Dermis blood vessel endothelial cell (primary cell): Measurements from ENCODE around the gene PCDHGA8. TPM values are rescaled to one million over a fixed set of nuclear protein-coding genes. Genes with fewer than 3 reads are reported as not detected.
A peak's percentile ranks its signal among the peaks of the same experiment; 100 is the strongest.
"Not testable (repeated sequence)": the region's sequence is repeated elsewhere in the genome, so short reads cannot be mapped to it uniquely, and the experiment has no call there.

Experiments
- DNase-seq: peaks from one replicate; pipeline ENCODE4 v3.0.0; 2010
- total RNA-seq: library from RNA; depleted of rRNA; stranded (reverse); fragments of >200 nt; gene quantifications from 2 replicates; pipeline ENCODE4 v1.2.3, GENCODE V29; 2014

The PCDHGA8 gene
- total RNA-seq, 1 donor from 2014 or later, result 1.4 TPM

GRCh38 chr5:141403387-141403786 lies 11.0 kb downstream of the PCDHGA8 start:
- DNase-seq, result no peak

GRCh38 chr5:141407790-141408505 lies 15.5 kb downstream of the PCDHGA8 start, which contains the start of gene PCDHGB6:
PCDHGB6 (plus strand) TSS chr5:141408021; CDS start chr5:141408203, 182 bp downstream.
- peak; percentile 62 for DNase-seq

- DNase-seq, result no peak
Measured at GRCh38 chr5:141409598-141410306, 17.3 kb downstream of the PCDHGA8 start.

- DNase-seq, result no peak
Measured at GRCh38 chr5:141411575-141411974, 19.1 kb downstream of the PCDHGA8 start.

- DNase-seq, result peak; percentile 83
Measured at GRCh38 chr5:141412854-141413539, 20.6 kb downstream of the PCDHGA8 start, which contains the start of gene PCDHGA10. PCDHGA10 (plus strand) TSS chr5:141412987; CDS start chr5:141413176, 189 bp downstream.

- DNase-seq, result no peak
Measured at GRCh38 chr5:141413540-141414069, 21.2 kb downstream of the PCDHGA8 start.

- DNase-seq, result not testable (repeated sequence)
Measured at GRCh38 chr5:141414548-141415274, 22.3 kb downstream of the PCDHGA8 start.

- DNase-seq, result not testable (repeated sequence)
Measured at GRCh38 chr5:141415275-141415618, 22.8 kb downstream of the PCDHGA8 start.

- peak; percentile 88 for DNase-seq
Measured at GRCh38 chr5:141417494-141418172, 25.2 kb downstream of the PCDHGA8 start, which contains the start of gene PCDHGB7. PCDHGB7 (plus strand) TSS chr5:141417677; CDS start chr5:141417860, 183 bp downstream.

GRCh38 chr5:141419074-141419880 lies 26.8 kb downstream of the PCDHGA8 start:
- no peak for DNase-seq

GRCh38 chr5:141420855-141421488 lies 28.5 kb downstream of the PCDHGA8 start, which contains the start of gene PCDHGA11:
PCDHGA11 (plus strand) TSS chr5:141421051; CDS start chr5:141421228, 177 bp downstream.
- DNase-seq, result peak; percentile 88

GRCh38 chr5:141421489-141421855 lies 29.0 kb downstream of the PCDHGA8 start:
- DNase-seq, result no peak

GRCh38 chr5:141422742-141423291 lies 30.4 kb downstream of the PCDHGA8 start:
- DNase-seq, result no peak

GRCh38 chr5:141427783-141428426 lies 35.5 kb downstream of the PCDHGA8 start:
- no peak for DNase-seq

- DNase-seq, result peak; percentile 87
Measured at GRCh38 chr5:141430332-141431113, 38.1 kb downstream of the PCDHGA8 start, which contains the start of gene PCDHGA12. PCDHGA12 (plus strand) TSS chr5:141430507; CDS start chr5:141430760, 253 bp downstream.

- DNase-seq, result peak; percentile 57
Measured at GRCh38 chr5:141431286-141431685, 38.9 kb downstream of the PCDHGA8 start.

- not testable (repeated sequence) for DNase-seq
Measured at GRCh38 chr5:141432308-141432707, 39.9 kb downstream of the PCDHGA8 start.

GRCh38 chr5:141432726-141433125 lies 40.3 kb downstream of the PCDHGA8 start:
- not testable (repeated sequence) for DNase-seq
